ENCODE data around the gene TCTN3. TPM values are rescaled to one million over a fixed set of nuclear protein-coding genes. Genes with fewer than 3 reads are reported as not detected.
"Not testable (repeated sequence)": the region's sequence is repeated elsewhere in the genome, so short reads cannot be mapped to it uniquely, and the experiment has no call there.

Gene TCTN3
- total and polyA plus RNA-seq, 10 of the 15 experiments (the other 5 are each of a cell fraction or from before 2014, with no cell fraction given) = 20.0 to 48.7 (median 29.1) TPM

- Histone ChIP-seq H3K27ac (ENCODE audit: control insufficient read depth, insufficient read depth) (no peak overlapping the region), H3K36me3 (ENCODE audit: control insufficient read depth in 2 of 2, insufficient read depth in 2 of 2, low read length in 1 of 2) (no peaks in the 10 kb centered on the region), H3K4me3 (no peak overlapping the region), H2AFZ (ENCODE audit: control insufficient read depth, low read depth, low read length) (no peak overlapping the region), H3K9ac (ENCODE audit: control insufficient read depth, insufficient read depth, low read length) (no peak overlapping the region), H3K27me3 (replicated peaks in 1 of 2; ENCODE audit: control insufficient read depth in 2 of 2, insufficient read depth in 2 of 2, low read length in 1 of 2) (no peaks in the 10 kb centered on the region), H3K79me2 (ENCODE audit: control insufficient read depth, insufficient read depth, low read length) (no peaks in the 10 kb centered on the region), H3K4me1 (ENCODE audit: control insufficient read depth, insufficient read depth, low read length) (peaks cover 7% of the 10 kb centered on the region), H3K4me2 (ENCODE audit: control insufficient read depth, insufficient read depth) (no peak overlapping the region), H4K20me1 (ENCODE audit: control insufficient read depth, insufficient read depth) (no peaks in the 10 kb centered on the region), H3K9me3 (replicated peaks; ENCODE audit: control insufficient read depth, insufficient read depth, low read length) (peaks cover 5% of the 10 kb centered on the region; the same call in 2 of the 3 replicates)
- SMC1A ChIA-PET (ENCODE audit: uncharacterized antibody, unreplicated experiment) = interaction anchor here (0.7 to 1.4 kb wide), 7 partner anchors 9 to 105 kb away, joined by 3 to 9 read pairs (median 3); partner anchors contain the start of gene TCTN3
- no TSS peak for BruUV-seq (replicated peaks)
- CTCF ChIA-PET = interaction anchor here (0.6 to 3.2 kb wide), 5 partner anchors 19 to 288 kb away, joined by 3 to 18 read pairs (median 4); partner anchors contain the start of gene TCTN3
- in situ Hi-C loops (cut with MboI) = no loop called here
- no peak for ATAC-seq
- intact Hi-C loops (cut with micrococcal nuclease; ENCODE audit: unreplicated experiment) = no loop called here
- POLR2A ChIA-PET = interaction anchor here (2.3 kb wide), 1 partner anchor 12 kb away, joined by 5 read pairs; no protein-coding TSS in a partner anchor
- FAIRE-seq = no peak
- 77% methylated on average over 4 of the region's 4 CpGs for WGBS (ENCODE audit: insufficient coverage, insufficient replicate concordance, low lambda C conversion rate, missing lambda C conversion rate)
- RAD21 ChIA-PET (ENCODE audit: unreplicated experiment) = interaction anchor here (1.0 to 2.2 kb wide), 7 partner anchors 26 to 113 kb away, joined by 3 to 7 read pairs (median 4); partner anchors contain the start of gene TCTN3
- TF ChIP-seq RAD21 (IDR thresholded peaks at IDR 0.05; ENCODE audit: insufficient read depth, low read depth, low read length) = peak; percentile 40
- TF ChIP-seq, protein P1, sequence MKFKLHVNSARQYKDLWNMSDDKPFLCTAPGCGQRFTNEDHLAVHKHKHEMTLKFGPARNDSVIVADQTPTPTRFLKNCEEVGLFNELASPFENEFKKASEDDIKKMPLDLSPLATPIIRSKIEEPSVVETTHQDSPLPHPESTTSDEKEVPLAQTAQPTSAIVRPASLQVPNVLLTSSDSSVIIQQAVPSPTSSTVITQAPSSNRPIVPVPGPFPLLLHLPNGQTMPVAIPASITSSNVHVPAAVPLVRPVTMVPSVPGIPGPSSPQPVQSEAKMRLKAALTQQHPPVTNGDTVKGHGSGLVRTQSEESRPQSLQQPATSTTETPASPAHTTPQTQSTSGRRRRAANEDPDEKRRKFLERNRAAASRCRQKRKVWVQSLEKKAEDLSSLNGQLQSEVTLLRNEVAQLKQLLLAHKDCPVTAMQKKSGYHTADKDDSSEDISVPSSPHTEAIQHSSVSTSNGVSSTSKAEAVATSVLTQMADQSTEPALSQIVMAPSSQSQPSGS (IDR thresholded peaks at IDR 0.05; ENCODE audit: low read length) = no peak
- no peak for DNase-seq (ENCODE audit: low read depth, low spot score)
Measured at GRCh38 chr10:95728526-95728925, 34.8 kb upstream of the TCTN3 start.

DNA sequence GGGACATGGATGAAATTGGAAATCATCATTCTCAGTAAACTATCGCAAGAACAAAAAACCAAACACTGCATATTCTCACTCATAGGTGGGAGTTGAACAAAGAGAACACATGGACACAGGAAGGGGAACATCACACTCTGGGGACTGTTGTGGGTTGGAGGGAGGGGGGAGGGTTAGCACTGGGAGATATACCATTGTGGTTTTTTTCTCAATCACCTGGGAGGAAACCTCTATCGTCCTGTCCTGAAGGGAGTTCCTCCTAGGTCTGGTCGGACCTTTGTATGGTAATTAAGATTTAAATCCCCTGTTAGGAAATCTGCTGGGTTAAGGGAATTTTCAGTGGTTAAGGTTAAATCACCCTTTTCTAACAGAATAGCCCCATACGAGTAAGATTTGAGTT lies 28.8 kb upstream of the TCTN3 start:
- intact Hi-C loops (cut with micrococcal nuclease; ENCODE audit: unreplicated experiment); H3K36me3 ChIP-seq (ENCODE audit: control insufficient read depth in 2 of 2, insufficient read depth in 2 of 2, low read length in 1 of 2); H3K4me2 ChIP-seq (ENCODE audit: control insufficient read depth, insufficient read depth); POLR2A ChIA-PET; H4K20me1 ChIP-seq (ENCODE audit: control insufficient read depth, insufficient read depth); in situ Hi-C loops (cut with MboI); H3K4me1 ChIP-seq (ENCODE audit: control insufficient read depth, insufficient read depth, low read length); FAIRE-seq; H2AFZ ChIP-seq (ENCODE audit: control insufficient read depth, low read depth, low read length); H3K9me3 ChIP-seq (replicated peaks; ENCODE audit: control insufficient read depth, insufficient read depth, low read length); H3K27ac ChIP-seq (ENCODE audit: control insufficient read depth, insufficient read depth); CTCF ChIA-PET; H3K4me3 ChIP-seq; H3K27me3 ChIP-seq (replicated peaks in 1 of 2; ENCODE audit: control insufficient read depth in 2 of 2, insufficient read depth in 2 of 2, low read length in 1 of 2); BruUV-seq (replicated peaks); H3K9ac ChIP-seq (ENCODE audit: control insufficient read depth, insufficient read depth, low read length); DNase-seq (ENCODE audit: low read depth, low spot score); SMC1A ChIA-PET (ENCODE audit: uncharacterized antibody, unreplicated experiment); ATAC-seq; H3K79me2 ChIP-seq (ENCODE audit: control insufficient read depth, insufficient read depth, low read length); RAD21 ChIA-PET (ENCODE audit: unreplicated experiment): not testable (repeated sequence)
- WGBS (ENCODE audit: insufficient coverage, insufficient replicate concordance, low lambda C conversion rate, missing lambda C conversion rate) = 87% methylated on average over 4 of the region's 4 CpGs

DNA sequence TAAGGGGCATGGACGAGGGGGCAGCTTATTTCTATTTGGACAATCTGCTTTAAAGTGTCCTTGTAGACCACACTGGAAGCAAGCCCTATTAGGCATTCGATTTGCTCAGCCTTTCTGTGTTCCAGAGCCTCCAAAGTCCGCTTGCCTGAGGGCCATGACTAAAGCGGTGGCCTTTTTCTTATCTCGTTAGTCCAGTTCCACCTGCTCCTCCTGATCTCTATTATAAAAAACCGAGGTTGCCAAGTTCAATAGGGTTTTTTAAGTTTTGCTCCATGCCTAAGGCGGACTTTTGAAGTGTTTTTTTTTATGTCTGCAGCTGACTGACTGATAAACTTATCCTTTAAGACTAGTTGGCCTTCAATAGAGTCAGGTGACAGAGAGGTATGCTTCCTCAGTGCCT lies 27.0 kb upstream of the TCTN3 start:
- H3K27ac ChIP-seq (ENCODE audit: control insufficient read depth, insufficient read depth); H3K4me3 ChIP-seq; POLR2A ChIA-PET; SMC1A ChIA-PET (ENCODE audit: uncharacterized antibody, unreplicated experiment); H3K27me3 ChIP-seq (replicated peaks in 1 of 2; ENCODE audit: control insufficient read depth in 2 of 2, insufficient read depth in 2 of 2, low read length in 1 of 2); H3K79me2 ChIP-seq (ENCODE audit: control insufficient read depth, insufficient read depth, low read length); BruUV-seq (replicated peaks); DNase-seq (ENCODE audit: low read depth, low spot score); RAD21 ChIA-PET (ENCODE audit: unreplicated experiment); FAIRE-seq; intact Hi-C loops (cut with micrococcal nuclease; ENCODE audit: unreplicated experiment); H3K4me2 ChIP-seq (ENCODE audit: control insufficient read depth, insufficient read depth); CTCF ChIA-PET; H3K9me3 ChIP-seq (replicated peaks; ENCODE audit: control insufficient read depth, insufficient read depth, low read length); in situ Hi-C loops (cut with MboI); ATAC-seq; H2AFZ ChIP-seq (ENCODE audit: control insufficient read depth, low read depth, low read length); H3K36me3 ChIP-seq (ENCODE audit: control insufficient read depth in 2 of 2, insufficient read depth in 2 of 2, low read length in 1 of 2); H3K4me1 ChIP-seq (ENCODE audit: control insufficient read depth, insufficient read depth, low read length); H4K20me1 ChIP-seq (ENCODE audit: control insufficient read depth, insufficient read depth); H3K9ac ChIP-seq (ENCODE audit: control insufficient read depth, insufficient read depth, low read length): not testable (repeated sequence)
- 58% methylated on average over 7 of the region's 7 CpGs for WGBS (ENCODE audit: insufficient coverage, insufficient replicate concordance, low lambda C conversion rate, missing lambda C conversion rate)

Data from GM12878 (cell line).